Gastrocnemius medialis (tissue), 4 donors: ENCODE measurements around the gene OTX2.

Experiments used
- CTCF ChIP-seq, 5 experiments: fragments of 450-650 bp in 3 of 5; fragments of 200-600 bp in 2 of 5; sonication (generic) in 2 of 5; IDR thresholded peaks in 4 of 5; conservative IDR thresholded peaks in 1 of 5; 1 replicate in 4 of 5; 2 replicates in 1 of 5; pipeline ENCODE4 v1.5.1; 2016 to 2019; ENCODE audit warnings: antibody characterized with exemption in 5 of 5, mild to moderate bottlenecking in 3 of 5, moderate library complexity in 3 of 5
- POLR2A ChIP-seq, 2 donors: fragments of 450-650 bp; IDR thresholded peaks; one replicate each; pipeline ENCODE4 v1.6.1; 2017; ENCODE audit warnings: antibody characterized with exemption in 2 of 2, mild to moderate bottlenecking in 2 of 2, moderate library complexity in 2 of 2

GRCh38 chr14:56770512-56770911, 39.8 kb downstream of the OTX2 start:
- TF ChIP-seq CTCF (IDR thresholded peaks at IDR 0.05 in 4 of 5, conservative IDR thresholded peaks at IDR 0.05 in 1 of 5) (no peak), POLR2A (IDR thresholded peaks at IDR 0.05) (no peak)
